Measurements from ENCODE around the gene SLC38A3.

Gene SLC38A3

GRCh38 chr3:50192124-50192523 is 12.9 kb upstream of the SLC38A3 start:
- no peak for DNase-seq (ENCODE audit: low read depth in 2 of 2)

- peak; percentile 64 to 70 for DNase-seq (ENCODE audit: low read depth in 2 of 2)
Observed at GRCh38 chr3:50192689-50193141, 12.4 kb upstream of the SLC38A3 start.

- no peak for DNase-seq (ENCODE audit: low read depth in 2 of 2)
Observed at GRCh38 chr3:50193286-50193685, 11.8 kb upstream of the SLC38A3 start.

GRCh38 chr3:50193746-50194127 is 11.3 kb upstream of the SLC38A3 start:
- DNase-seq (ENCODE audit: low read depth in 2 of 2), result no peak

- DNase-seq (ENCODE audit: low read depth in 2 of 2), result peak; percentile 77 to 79
Observed at GRCh38 chr3:50194128-50194902, 10.8 kb upstream of the SLC38A3 start.

- DNase-seq (ENCODE audit: low read depth in 2 of 2), result no peak
Observed at GRCh38 chr3:50194903-50195500, 10.1 kb upstream of the SLC38A3 start.

GRCh38 chr3:50195501-50196252 is 9.4 kb upstream of the SLC38A3 start:
- DNase-seq (ENCODE audit: low read depth in 2 of 2), result no peak

GRCh38 chr3:50196253-50196801 is 8.7 kb upstream of the SLC38A3 start:
- no peak for DNase-seq (ENCODE audit: low read depth in 2 of 2)

- DNase-seq (ENCODE audit: low read depth in 2 of 2), result no peak
Observed at GRCh38 chr3:50201573-50202315, 3.3 kb upstream of the SLC38A3 start.

- no peak for DNase-seq (ENCODE audit: low read depth in 2 of 2)
Observed at GRCh38 chr3:50202353-50203112, 2.5 kb upstream of the SLC38A3 start.

- DNase-seq (ENCODE audit: low read depth in 2 of 2), result no peak
Observed at GRCh38 chr3:50203113-50203808, 1.8 kb upstream of the SLC38A3 start.

GRCh38 chr3:50203809-50204803 is 965 bp upstream of the SLC38A3 start:
- no peak for DNase-seq (ENCODE audit: low read depth in 2 of 2)

- DNase-seq (ENCODE audit: low read depth in 2 of 2), result no peak
Observed at GRCh38 chr3:50205413-50206276, 574 bp downstream of the SLC38A3 start.

GRCh38 chr3:50207359-50208042 is 2.4 kb downstream of the SLC38A3 start:
- DNase-seq (ENCODE audit: low read depth in 2 of 2), result no peak

- DNase-seq (ENCODE audit: low read depth in 2 of 2), result no peak
Observed at GRCh38 chr3:50208677-50209344, 3.7 kb downstream of the SLC38A3 start.

GRCh38 chr3:50210176-50210509 is 5.1 kb downstream of the SLC38A3 start:
- no peak for DNase-seq (ENCODE audit: low read depth in 2 of 2)

Data from stimulated activated CD8-positive, alpha-beta memory T cell treated with anti-CD3 and anti-CD28 coated beads, Interleukin-2, amount 100 ng/mL, for 1 hour (primary cell).